RPMI8226 (cell line): Measurements from ENCODE around the gene PHACTR1.
A peak's percentile ranks its signal among the peaks of the same experiment; 100 is the strongest.
"Not testable (repeated sequence)": the region's sequence is repeated elsewhere in the genome, so short reads cannot be mapped to it uniquely, and the experiment has no call there.

Experiments used
- DNase-seq: peaks from one replicate; pipeline ENCODE4 v3.0.0-alpha.2; 2015

Gene PHACTR1

GRCh38 chr6:13120483-13121482 lies 404.2 kb downstream of the PHACTR1 start:
- no peak for DNase-seq

GRCh38 chr6:13124131-13124530 lies 407.6 kb downstream of the PHACTR1 start:
- no peak for DNase-seq

- no peak for DNase-seq
Observed at GRCh38 chr6:13125841-13126240, 409.3 kb downstream of the PHACTR1 start.

- no peak for DNase-seq
Observed at GRCh38 chr6:13131935-13132661, 415.5 kb downstream of the PHACTR1 start.

- not testable (repeated sequence) for DNase-seq
Observed at GRCh38 chr6:13133894-13134293, 417.3 kb downstream of the PHACTR1 start.

GRCh38 chr6:13135152-13135551 lies 418.6 kb downstream of the PHACTR1 start:
- no peak for DNase-seq

GRCh38 chr6:13139119-13139518 lies 422.6 kb downstream of the PHACTR1 start:
- DNase-seq, result no peak

- no peak for DNase-seq
Observed at GRCh38 chr6:13140980-13141379, 424.4 kb downstream of the PHACTR1 start.

GRCh38 chr6:13141387-13141786 lies 424.8 kb downstream of the PHACTR1 start:
- no peak for DNase-seq

- no peak for DNase-seq
Observed at GRCh38 chr6:13142611-13143010, 426.0 kb downstream of the PHACTR1 start.

- no peak for DNase-seq
Observed at GRCh38 chr6:13146442-13146841, 429.9 kb downstream of the PHACTR1 start.

GRCh38 chr6:13147376-13147775 lies 430.8 kb downstream of the PHACTR1 start:
- no peak for DNase-seq

GRCh38 chr6:13147782-13148181 lies 431.2 kb downstream of the PHACTR1 start:
- DNase-seq, result no peak

GRCh38 chr6:13152764-13153163 lies 436.2 kb downstream of the PHACTR1 start:
- no peak for DNase-seq

- DNase-seq, result no peak
Observed at GRCh38 chr6:13156381-13156780, 439.8 kb downstream of the PHACTR1 start.

GRCh38 chr6:13157293-13157692 lies 440.7 kb downstream of the PHACTR1 start:
- no peak for DNase-seq

GRCh38 chr6:13159300-13159699 lies 442.7 kb downstream of the PHACTR1 start:
- DNase-seq, result peak; percentile 48

GRCh38 chr6:13159822-13160221 lies 443.3 kb downstream of the PHACTR1 start:
- DNase-seq, result not testable (repeated sequence)

- no peak for DNase-seq
Observed at GRCh38 chr6:13163161-13163944, 446.8 kb downstream of the PHACTR1 start.

GRCh38 chr6:13164291-13164690 lies 447.7 kb downstream of the PHACTR1 start:
- no peak for DNase-seq

- DNase-seq, result no peak
Observed at GRCh38 chr6:13165502-13166172, 449.1 kb downstream of the PHACTR1 start.

- DNase-seq, result no peak
Observed at GRCh38 chr6:13166269-13166668, 449.7 kb downstream of the PHACTR1 start.
